Panc1 (cell line): ENCODE results near the gene DCST2.

ENCODE experiments used
- CTCF ChIP-seq: fragments of 450-650 bp; IDR thresholded peaks from 2 replicates; pipeline ENCODE4 v1.5.1; 2017; ENCODE audit warnings: mild to moderate bottlenecking
- POLR2AphosphoS5 ChIP-seq: IDR thresholded peaks from 2 replicates; pipeline ENCODE4 v1.6.1; 2012; ENCODE audit warnings: mild to moderate bottlenecking, low read depth, low read length, moderate library complexity
- REST ChIP-seq, 2 experiments: IDR thresholded peaks; 2 replicates each; pipeline ENCODE4 v1.6.1; 2011 to 2012; ENCODE audit warnings: low read depth in 2 of 2, control low read depth in 1 of 2, low read length in 1 of 2, mild to moderate bottlenecking in 1 of 2, moderate library complexity in 1 of 2; ENCODE audit not compliant: insufficient read depth in 1 of 2

- TF ChIP-seq REST (IDR thresholded peaks at IDR 0.05; ENCODE audit: insufficient read depth in 1 of 2, low read depth in 2 of 2, low read length in 1 of 2) (no peak), CTCF (peak; percentile 89), POLR2AphosphoS5 (no peak)
These were observed 11.5 kb upstream of the DCST2 start for GRCh38 chr1:155044812-155045657.
